HG03457 (cell line): ENCODE data around the gene SUMF1.
"Not testable (repeated sequence)": the region's sequence is repeated elsewhere in the genome, so short reads cannot be mapped to it uniquely, and the experiment has no call there.

Experiments
- ATAC-seq: cut with Tn5 transposase; IDR thresholded peaks from one replicate; pipeline ENCODE4 v1.9.1; 2021; ENCODE audit warnings: moderate number of reproducible peaks; ENCODE audit not compliant: unreplicated experiment

SUMF1 gene

GRCh38 chr3:4340411-4341335, 126.4 kb downstream of the SUMF1 start:
- ATAC-seq, result no peak

GRCh38 chr3:4340077-4340410, 127.0 kb downstream of the SUMF1 start:
- ATAC-seq, result no peak

GRCh38 chr3:4338751-4339150, 128.3 kb downstream of the SUMF1 start:
- no peak for ATAC-seq

- ATAC-seq, result no peak
These were observed 130.1 kb downstream of the SUMF1 start for GRCh38 chr3:4336850-4337546.

GRCh38 chr3:4335840-4336562, 131.1 kb downstream of the SUMF1 start:
- ATAC-seq, result no peak

GRCh38 chr3:4334548-4334947, 132.5 kb downstream of the SUMF1 start:
- ATAC-seq, result no peak

- no peak for ATAC-seq
These were observed 134.1 kb downstream of the SUMF1 start for GRCh38 chr3:4332991-4333390.

GRCh38 chr3:4332574-4332973, 134.5 kb downstream of the SUMF1 start:
- ATAC-seq, result no peak

GRCh38 chr3:4332111-4332510, 135.0 kb downstream of the SUMF1 start:
- no peak for ATAC-seq

GRCh38 chr3:4329806-4330205, 137.3 kb downstream of the SUMF1 start:
- ATAC-seq, result not testable (repeated sequence)

GRCh38 chr3:4326868-4327267, 140.2 kb downstream of the SUMF1 start:
- no peak for ATAC-seq

- no peak for ATAC-seq
These were observed 143.6 kb downstream of the SUMF1 start for GRCh38 chr3:4323246-4324027.

- no peak for ATAC-seq
These were observed 144.4 kb downstream of the SUMF1 start for GRCh38 chr3:4322635-4323034.

- no peak for ATAC-seq
These were observed 145.3 kb downstream of the SUMF1 start for GRCh38 chr3:4321732-4322131.

GRCh38 chr3:4320096-4320911, 146.8 kb downstream of the SUMF1 start:
- ATAC-seq, result no peak

- no peak for ATAC-seq
These were observed 152.4 kb downstream of the SUMF1 start for GRCh38 chr3:4314688-4315087.

GRCh38 chr3:4313606-4314293, 153.3 kb downstream of the SUMF1 start:
- no peak for ATAC-seq

GRCh38 chr3:4311496-4311895, 155.6 kb downstream of the SUMF1 start:
- ATAC-seq, result no peak
